ENCODE data around the gene PXN. TPM values are rescaled to one million over a fixed set of nuclear protein-coding genes. Genes with fewer than 3 reads are reported as not detected.
A peak's percentile ranks its signal among the peaks of the same experiment; 100 is the strongest.

PXN gene
- total and polyA plus RNA-seq, 11 donors: 34.3 to 103 (median 69.9) TPM

DNA sequence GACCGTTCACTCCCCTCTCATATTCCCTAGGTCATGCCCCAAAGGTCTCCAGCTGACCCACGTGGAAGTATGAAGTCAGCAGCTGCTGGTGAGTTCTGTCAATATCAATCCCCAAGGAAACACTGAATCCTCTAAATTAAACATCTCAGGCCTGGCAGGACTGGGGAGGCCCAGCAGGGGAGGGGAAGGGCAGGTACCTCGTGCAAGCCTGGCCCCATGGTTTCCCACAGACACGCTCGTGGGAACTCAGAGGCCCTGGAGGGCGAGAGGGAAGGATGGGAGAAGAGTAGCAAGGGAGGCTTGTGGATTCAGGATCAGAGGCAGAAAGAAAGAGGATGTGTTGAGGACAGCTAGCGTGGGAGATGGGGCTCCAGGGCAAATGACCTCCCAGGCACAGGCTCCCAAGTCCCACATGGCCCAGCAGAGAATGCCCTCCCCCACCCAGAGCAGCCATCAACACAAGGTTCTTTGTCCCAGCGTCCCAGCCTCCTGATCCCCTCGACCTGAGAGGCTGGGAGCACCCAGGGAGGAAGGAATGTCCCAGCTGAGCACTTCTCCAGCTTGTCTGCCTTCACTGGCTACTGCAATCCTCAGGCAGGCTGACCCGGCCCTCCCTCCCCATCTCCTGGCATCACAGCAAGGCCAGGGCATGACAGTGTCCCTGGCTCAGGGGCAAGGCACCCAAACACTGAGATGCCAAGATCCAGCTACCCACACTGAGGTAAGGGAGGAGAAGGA lies 44.5 kb downstream of the PXN start:
- intact Hi-C loops (cut with DNase I): no loop called here
- TF ChIP-seq, protein P1, sequence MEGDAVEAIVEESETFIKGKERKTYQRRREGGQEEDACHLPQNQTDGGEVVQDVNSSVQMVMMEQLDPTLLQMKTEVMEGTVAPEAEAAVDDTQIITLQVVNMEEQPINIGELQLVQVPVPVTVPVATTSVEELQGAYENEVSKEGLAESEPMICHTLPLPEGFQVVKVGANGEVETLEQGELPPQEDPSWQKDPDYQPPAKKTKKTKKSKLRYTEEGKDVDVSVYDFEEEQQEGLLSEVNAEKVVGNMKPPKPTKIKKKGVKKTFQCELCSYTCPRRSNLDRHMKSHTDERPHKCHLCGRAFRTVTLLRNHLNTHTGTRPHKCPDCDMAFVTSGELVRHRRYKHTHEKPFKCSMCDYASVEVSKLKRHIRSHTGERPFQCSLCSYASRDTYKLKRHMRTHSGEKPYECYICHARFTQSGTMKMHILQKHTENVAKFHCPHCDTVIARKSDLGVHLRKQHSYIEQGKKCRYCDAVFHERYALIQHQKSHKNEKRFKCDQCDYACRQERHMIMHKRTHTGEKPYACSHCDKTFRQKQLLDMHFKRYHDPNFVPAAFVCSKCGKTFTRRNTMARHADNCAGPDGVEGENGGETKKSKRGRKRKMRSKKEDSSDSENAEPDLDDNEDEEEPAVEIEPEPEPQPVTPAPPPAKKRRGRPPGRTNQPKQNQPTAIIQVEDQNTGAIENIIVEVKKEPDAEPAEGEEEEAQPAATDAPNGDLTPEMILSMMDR (IDR thresholded peaks at IDR 0.05): no peak
- no peak for TF ChIP-seq POLR2A (IDR thresholded peaks at IDR 0.05)
- Histone ChIP-seq H3K4me1 (peaks cover 10 to 22% (median 19%) of the 10 kb centered on the region in 12 donors), H3K4me3 (no peak overlapping the region), H3K36me3 (peaks cover 0 to 97% (median 77%) of the 10 kb centered on the region in 9 donors), H3K27ac (no peak overlapping the region), H3K27me3 (no peaks in the 10 kb centered on the region), H3K9me3 (no peaks in the 10 kb centered on the region)
- DNase-seq (no peak), ATAC-seq (no peak)
- WGBS, 4 donors: 73 to 80% (median 77%) methylated on average over 10 of the region's 10 CpGs

DNA sequence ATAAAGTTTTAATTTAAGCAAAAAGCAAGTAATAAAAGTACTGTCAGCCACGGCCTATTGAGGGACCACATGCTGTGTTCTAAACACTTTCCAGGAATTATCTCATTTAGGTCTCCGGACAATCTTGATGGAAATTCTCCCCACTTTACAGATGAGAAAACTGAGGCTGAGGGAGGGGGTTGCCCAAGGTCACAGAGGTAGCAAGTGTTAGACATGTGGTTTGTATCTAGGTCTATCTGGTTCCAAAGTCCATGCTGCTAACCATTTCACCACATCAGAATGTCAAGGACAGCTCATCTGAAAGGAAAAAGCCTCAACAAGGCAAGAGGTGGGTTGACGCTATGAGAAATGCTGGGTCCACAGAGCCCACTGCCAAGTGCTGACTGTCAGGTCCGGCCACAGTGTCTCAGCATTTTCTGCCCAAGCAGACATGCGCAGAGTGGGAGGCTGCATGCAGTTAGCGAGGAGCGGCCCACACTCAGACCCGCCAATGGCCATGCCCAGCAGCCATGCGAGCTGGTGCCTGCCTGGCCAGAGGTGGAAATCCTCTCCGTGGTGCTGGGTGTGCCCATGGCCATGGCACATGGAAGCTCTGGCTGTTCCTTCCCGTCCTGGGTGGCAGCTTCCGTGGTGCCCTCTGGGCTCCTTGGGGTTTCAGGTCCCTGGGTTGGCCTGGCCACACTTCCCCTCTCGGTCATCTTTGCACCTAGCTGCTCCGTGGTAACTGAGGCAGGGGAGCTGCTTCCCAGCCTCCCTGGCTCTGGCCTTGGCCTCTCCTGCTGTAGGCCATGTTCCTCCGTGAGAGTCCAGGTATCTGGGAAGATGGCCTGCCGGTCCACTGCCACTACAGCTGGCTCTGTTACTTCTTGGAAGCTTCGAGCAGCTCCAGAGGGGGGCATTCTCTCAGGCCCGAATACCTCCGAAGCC lies 46.6 kb downstream of the PXN start:
- Histone ChIP-seq H3K27ac (no peak overlapping the region), H3K4me1 (peaks cover 0 to 2% (median 0%) of the 10 kb centered on the region in 12 donors), H3K9me3 (no peaks in the 10 kb centered on the region), H3K4me3 (no peak overlapping the region), H3K27me3 (no peaks in the 10 kb centered on the region), H3K36me3 (peaks cover 0 to 100% (median 95%) of the 10 kb centered on the region in 9 donors)
- intact Hi-C loops (cut with DNase I): no loop called here
- DNase-seq: no peak
- WGBS, 4 donors: 91 to 96% (median 91%) methylated on average over 13 to 19 of the region's 19 CpGs
- TF ChIP-seq, protein P1 (IDR thresholded peaks at IDR 0.05): no peak
- TF ChIP-seq POLR2A (IDR thresholded peaks at IDR 0.05): no peak
- peak in 1 of 4 donors; percentile 17 for ATAC-seq

DNA sequence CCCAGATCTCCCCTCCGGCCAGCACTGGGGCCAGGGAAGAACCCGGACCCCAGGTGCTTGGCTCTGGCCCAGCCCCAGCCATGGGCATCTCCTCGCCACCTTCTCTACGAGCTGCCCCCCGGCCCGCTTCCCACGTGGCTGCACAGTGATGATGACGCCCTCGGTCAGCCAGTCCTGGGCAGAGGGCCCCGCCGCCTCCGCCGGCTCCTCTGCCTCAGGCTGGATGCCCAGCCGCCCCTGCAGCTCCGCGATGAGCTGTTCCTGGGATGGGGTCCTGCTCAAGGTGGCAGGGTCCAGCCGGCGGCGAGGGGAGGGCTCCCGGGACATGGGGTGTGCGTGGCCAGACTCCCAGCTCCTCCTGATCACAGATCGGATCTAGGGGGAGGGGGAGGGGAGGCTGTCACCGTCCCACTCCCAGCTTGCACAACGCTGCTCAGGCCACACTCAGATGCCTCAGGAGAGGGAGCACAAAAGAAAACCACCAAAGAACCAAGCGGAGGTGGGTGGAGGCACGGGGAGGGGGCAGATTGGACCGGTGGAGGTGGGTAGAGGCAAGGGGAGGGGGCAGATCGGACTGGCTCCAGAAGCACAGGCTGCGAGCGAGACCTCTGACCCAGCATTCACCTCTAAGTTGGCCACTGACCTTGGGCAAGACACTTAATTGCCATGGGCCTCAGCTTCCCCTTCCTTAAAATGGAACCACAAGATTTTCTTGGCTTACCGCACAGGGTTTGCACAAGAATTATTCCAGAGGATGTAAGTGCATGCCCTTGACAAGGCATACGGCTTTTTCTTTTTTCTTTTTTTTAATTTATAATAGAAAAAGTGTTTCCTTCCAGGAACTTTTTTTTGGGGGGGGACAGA lies 48.6 kb downstream of the PXN start:
- Histone ChIP-seq H3K4me1 (no peaks in the 10 kb centered on the region), H3K27ac (no peak overlapping the region), H3K36me3 (peaks cover 0 to 100% (median 95%) of the 10 kb centered on the region in 9 donors), H3K27me3 (no peaks in the 10 kb centered on the region), H3K4me3 (no peak overlapping the region), H3K9me3 (no peaks in the 10 kb centered on the region)
- DNase-seq (no peak), ATAC-seq (no peak)
- intact Hi-C loops (cut with DNase I): no loop called here
- WGBS, 4 donors: 86 to 89% (median 87%) methylated on average over 30 to 32 of the region's 32 CpGs
- TF ChIP-seq, protein P1 (IDR thresholded peaks at IDR 0.05): no peak
- TF ChIP-seq POLR2A (IDR thresholded peaks at IDR 0.05): no peak
